HepG2 (cell line): ENCODE results near the gene RPS6KC1. TPM values are rescaled to one million over a fixed set of nuclear protein-coding genes. Genes with fewer than 3 reads are reported as not detected.

Experiments
- EZH2 ChIP-seq: conservative IDR thresholded peaks from 2 replicates; pipeline ENCODE4 v1.6.1; 2012; ENCODE audit warnings: mild to moderate bottlenecking, low read depth, low read length, moderate library complexity
- GATA4 ChIP-seq: sonication (generic); IDR thresholded peaks from 2 replicates; pipeline ENCODE4 v1.6.1; 2016; ENCODE audit warnings: antibody characterized with exemption, low read depth, borderline replicate concordance
- IKZF4 ChIP-seq: sonication (generic); formaldehyde crosslinking; IDR thresholded peaks from 2 replicates; pipeline ENCODE4 v1.5.1; 2020; ENCODE audit warnings: borderline replicate concordance, mild to moderate bottlenecking, low read depth, missing genetic modification reagents; ENCODE audit errors: not compliant biosample characterization
- KDM6A ChIP-seq: IDR thresholded peaks from 2 replicates; pipeline ENCODE4 v1.6.1; 2016; ENCODE audit warnings: low read depth
- MYC ChIP-seq: sonication (generic); formaldehyde crosslinking; IDR thresholded peaks from 2 replicates; pipeline ENCODE4 v1.9.0; 2021; ENCODE audit warnings: missing genetic modification reagents, borderline replicate concordance
- NFE2L2 ChIP-seq: fragments of 150-350 bp; IDR thresholded peaks from 2 replicates; pipeline ENCODE4 v1.6.1; 2014; ENCODE audit warnings: low read length
- NFIB ChIP-seq: sonication (generic); formaldehyde crosslinking; IDR thresholded peaks from 2 replicates; pipeline ENCODE4 v1.9.0; 2021; ENCODE audit warnings: missing genetic modification reagents, mild to moderate bottlenecking, borderline replicate concordance
- PITX1 ChIP-seq: sonication (generic); formaldehyde crosslinking; IDR thresholded peaks from 2 replicates; pipeline ENCODE4 v1.5.1; 2020; ENCODE audit warnings: mild to moderate bottlenecking, missing genetic modification reagents
- SNAPC2 ChIP-seq: sonication (generic); formaldehyde crosslinking; IDR thresholded peaks from 2 replicates; pipeline ENCODE4 v1.8.1; 2022; ENCODE audit warnings: mild to moderate bottlenecking, missing genetic modification reagents
- SPEN ChIP-seq: sonication (generic); formaldehyde crosslinking; IDR thresholded peaks from 2 replicates; pipeline ENCODE4 v1.5.1; 2020; ENCODE audit warnings: low read depth, mild to moderate bottlenecking, missing genetic modification reagents
- SRSF1 ChIP-seq: fragments of 200-400 bp; formaldehyde crosslinking; optimal IDR thresholded peaks from 2 replicates; pipeline ENCODE3; 2017; ENCODE audit warnings: mild to moderate bottlenecking, low read depth, low read length, moderate library complexity
- ZBTB1 ChIP-seq: sonication (generic); formaldehyde crosslinking; IDR thresholded peaks from 2 replicates; pipeline ENCODE4 v1.4.0; 2020; ENCODE audit warnings: missing genetic modification reagents, borderline replicate concordance
- ZNF234 ChIP-seq: sonication (generic); formaldehyde crosslinking; conservative IDR thresholded peaks from 2 replicates; pipeline ENCODE4 v1.5.1; 2020; ENCODE audit warnings: mild to moderate bottlenecking, missing genetic modification reagents
- ZNF562 ChIP-seq: sonication (generic); formaldehyde crosslinking; IDR thresholded peaks from 2 replicates; pipeline ENCODE4 v1.8.0; 2022; ENCODE audit warnings: missing genetic modification reagents, borderline replicate concordance
- ZNF569 ChIP-seq: sonication (generic); formaldehyde crosslinking; IDR thresholded peaks from 2 replicates; pipeline ENCODE4 v1.5.0; 2020; ENCODE audit warnings: mild to moderate bottlenecking, missing genetic modification reagents, moderate library complexity, borderline replicate concordance
- ZNF841 ChIP-seq: sonication (generic); formaldehyde crosslinking; IDR thresholded peaks from 2 replicates; pipeline ENCODE4 v1.8.1; 2023; ENCODE audit warnings: missing genetic modification reagents, borderline replicate concordance
- polyA plus RNA-seq, 8 experiments: library from polyadenylated mRNA; depleted of rRNA in 3 of 8; stranded (reverse) in 7 of 8; unstranded in 1 of 8; fragments of >200 nt; fragmentation: Illumina TruSeq in 4 of 8; extraction: Trizol in 4 of 8; gene quantifications; 2 replicates each; pipeline versions ENCODE4 v1.2.1 to v1.2.3, GENCODE V29; 2011 to 2016; ENCODE audit warnings: low read depth in 4 of 8, missing spikeins in 1 of 8, mixed read lengths in 1 of 8; ENCODE audit not compliant: insufficient read depth in 1 of 8
- total RNA-seq, 5 experiments: library from RNA; depleted of rRNA; stranded (reverse); fragments of >200 nt; fragmentation: Illumina TruSeq; extraction: Trizol; gene quantifications; 2 replicates each; pipeline ENCODE4 v1.2.3, GENCODE V29; 2016; ENCODE audit warnings: low read depth in 1 of 5
- TF ChIP-seq, protein P1 (sequence below): sonication (generic); formaldehyde crosslinking; conservative IDR thresholded peaks from 2 replicates; pipeline ENCODE4 v1.4.0; 2020; ENCODE audit warnings: mild to moderate bottlenecking, missing genetic modification reagents, moderate library complexity
- TF ChIP-seq, protein P2 (sequence below): sonication (generic); formaldehyde crosslinking; IDR thresholded peaks from 2 replicates; pipeline ENCODE4 v1.4.0; 2020; ENCODE audit warnings: missing genetic modification reagents
- TF ChIP-seq, protein P3 (sequence below): sonication (generic); formaldehyde crosslinking; IDR thresholded peaks from 2 replicates; pipeline ENCODE4 v1.4.0; 2020; ENCODE audit warnings: low read depth, missing genetic modification reagents
- TF ChIP-seq, protein P4 (sequence below): IDR thresholded peaks from 2 replicates; pipeline ENCODE4 v1.6.1; 2016; ENCODE audit warnings: mild to moderate bottlenecking

Gene RPS6KC1
- total and polyA plus RNA-seq, 2 of the 13 experiments (the other 11 are each of a cell fraction or from before 2014, with no cell fraction given) = 11.0 to 25.2 TPM

DNA sequence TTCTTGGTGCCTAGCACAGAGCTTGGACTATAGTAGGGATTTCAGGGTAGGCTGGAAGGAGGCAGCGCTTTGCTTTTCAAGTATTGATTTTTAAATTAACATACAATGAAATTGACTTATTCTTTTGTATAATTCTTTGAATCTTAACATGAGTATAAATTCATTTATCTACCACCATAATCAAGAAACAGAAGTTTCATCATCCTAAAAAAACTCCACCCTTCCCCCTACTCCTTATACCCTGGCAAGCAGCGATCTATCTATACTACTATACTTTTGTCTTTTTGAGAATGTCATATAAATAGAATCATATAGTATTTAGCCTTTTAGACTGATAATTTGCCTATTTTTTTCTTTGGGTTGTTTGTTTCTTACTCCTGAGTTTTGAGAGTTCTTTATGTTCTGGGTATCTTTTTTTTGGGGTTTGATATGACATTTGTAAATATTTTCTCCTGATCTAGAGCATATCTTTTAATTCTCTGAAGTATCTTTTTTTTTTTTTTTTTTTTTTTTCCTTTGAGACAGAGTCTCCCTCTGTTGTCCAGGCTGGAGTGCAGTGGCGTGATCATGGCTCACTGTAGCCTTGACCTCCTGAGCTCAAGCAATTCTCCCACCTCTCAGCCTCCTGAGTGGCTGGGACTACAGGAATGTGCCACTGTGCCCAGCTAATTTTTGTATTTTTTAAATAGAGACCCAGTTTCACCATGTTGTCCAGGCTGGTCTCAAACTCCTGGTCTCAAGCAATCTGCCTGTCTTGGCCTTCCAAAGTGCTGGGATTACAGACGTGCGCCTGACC is 6.4 kb downstream of the RPS6KC1 start (continued):
- TF ChIP-seq, protein P1, sequence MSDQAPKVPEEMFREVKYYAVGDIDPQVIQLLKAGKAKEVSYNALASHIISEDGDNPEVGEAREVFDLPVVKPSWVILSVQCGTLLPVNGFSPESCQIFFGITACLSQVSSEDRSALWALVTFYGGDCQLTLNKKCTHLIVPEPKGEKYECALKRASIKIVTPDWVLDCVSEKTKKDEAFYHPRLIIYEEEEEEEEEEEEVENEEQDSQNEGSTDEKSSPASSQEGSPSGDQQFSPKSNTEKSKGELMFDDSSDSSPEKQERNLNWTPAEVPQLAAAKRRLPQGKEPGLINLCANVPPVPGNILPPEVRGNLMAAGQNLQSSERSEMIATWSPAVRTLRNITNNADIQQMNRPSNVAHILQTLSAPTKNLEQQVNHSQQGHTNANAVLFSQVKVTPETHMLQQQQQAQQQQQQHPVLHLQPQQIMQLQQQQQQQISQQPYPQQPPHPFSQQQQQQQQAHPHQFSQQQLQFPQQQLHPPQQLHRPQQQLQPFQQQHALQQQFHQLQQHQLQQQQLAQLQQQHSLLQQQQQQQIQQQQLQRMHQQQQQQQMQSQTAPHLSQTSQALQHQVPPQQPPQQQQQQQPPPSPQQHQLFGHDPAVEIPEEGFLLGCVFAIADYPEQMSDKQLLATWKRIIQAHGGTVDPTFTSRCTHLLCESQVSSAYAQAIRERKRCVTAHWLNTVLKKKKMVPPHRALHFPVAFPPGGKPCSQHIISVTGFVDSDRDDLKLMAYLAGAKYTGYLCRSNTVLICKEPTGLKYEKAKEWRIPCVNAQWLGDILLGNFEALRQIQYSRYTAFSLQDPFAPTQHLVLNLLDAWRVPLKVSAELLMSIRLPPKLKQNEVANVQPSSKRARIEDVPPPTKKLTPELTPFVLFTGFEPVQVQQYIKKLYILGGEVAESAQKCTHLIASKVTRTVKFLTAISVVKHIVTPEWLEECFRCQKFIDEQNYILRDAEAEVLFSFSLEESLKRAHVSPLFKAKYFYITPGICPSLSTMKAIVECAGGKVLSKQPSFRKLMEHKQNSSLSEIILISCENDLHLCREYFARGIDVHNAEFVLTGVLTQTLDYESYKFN (CRISPR knock-in tag) = peak; percentile 45
- TF ChIP-seq NFIB (CRISPR knock-in tag) = no peak
- TF ChIP-seq GATA4 = no peak
- no peak for TF ChIP-seq SPEN (CRISPR knock-in tag)
- TF ChIP-seq, protein P2, sequence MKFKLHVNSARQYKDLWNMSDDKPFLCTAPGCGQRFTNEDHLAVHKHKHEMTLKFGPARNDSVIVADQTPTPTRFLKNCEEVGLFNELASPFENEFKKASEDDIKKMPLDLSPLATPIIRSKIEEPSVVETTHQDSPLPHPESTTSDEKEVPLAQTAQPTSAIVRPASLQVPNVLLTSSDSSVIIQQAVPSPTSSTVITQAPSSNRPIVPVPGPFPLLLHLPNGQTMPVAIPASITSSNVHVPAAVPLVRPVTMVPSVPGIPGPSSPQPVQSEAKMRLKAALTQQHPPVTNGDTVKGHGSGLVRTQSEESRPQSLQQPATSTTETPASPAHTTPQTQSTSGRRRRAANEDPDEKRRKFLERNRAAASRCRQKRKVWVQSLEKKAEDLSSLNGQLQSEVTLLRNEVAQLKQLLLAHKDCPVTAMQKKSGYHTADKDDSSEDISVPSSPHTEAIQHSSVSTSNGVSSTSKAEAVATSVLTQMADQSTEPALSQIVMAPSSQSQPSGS (CRISPR knock-in tag) = no peak
- TF ChIP-seq, protein P3, sequence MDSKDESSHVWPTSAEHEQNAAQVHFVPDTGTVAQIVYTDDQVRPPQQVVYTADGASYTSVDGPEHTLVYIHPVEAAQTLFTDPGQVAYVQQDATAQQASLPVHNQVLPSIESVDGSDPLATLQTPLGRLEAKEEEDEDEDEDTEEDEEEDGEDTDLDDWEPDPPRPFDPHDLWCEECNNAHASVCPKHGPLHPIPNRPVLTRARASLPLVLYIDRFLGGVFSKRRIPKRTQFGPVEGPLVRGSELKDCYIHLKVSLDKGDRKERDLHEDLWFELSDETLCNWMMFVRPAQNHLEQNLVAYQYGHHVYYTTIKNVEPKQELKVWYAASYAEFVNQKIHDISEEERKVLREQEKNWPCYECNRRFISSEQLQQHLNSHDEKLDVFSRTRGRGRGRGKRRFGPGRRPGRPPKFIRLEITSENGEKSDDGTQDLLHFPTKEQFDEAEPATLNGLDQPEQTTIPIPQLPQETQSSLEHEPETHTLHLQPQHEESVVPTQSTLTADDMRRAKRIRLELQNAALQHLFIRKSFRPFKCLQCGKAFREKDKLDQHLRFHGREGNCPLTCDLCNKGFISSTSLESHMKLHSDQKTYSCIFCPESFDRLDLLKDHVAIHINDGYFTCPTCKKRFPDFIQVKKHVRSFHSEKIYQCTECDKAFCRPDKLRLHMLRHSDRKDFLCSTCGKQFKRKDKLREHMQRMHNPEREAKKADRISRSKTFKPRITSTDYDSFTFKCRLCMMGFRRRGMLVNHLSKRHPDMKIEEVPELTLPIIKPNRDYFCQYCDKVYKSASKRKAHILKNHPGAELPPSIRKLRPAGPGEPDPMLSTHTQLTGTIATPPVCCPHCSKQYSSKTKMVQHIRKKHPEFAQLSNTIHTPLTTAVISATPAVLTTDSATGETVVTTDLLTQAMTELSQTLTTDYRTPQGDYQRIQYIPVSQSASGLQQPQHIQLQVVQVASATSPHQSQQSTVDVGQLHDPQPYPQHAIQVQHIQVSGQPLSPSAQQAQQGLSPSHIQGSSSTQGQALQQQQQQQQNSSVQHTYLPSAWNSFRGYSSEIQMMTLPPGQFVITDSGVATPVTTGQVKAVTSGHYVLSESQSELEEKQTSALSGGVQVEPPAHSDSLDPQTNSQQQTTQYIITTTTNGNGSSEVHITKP = no peak
- TF ChIP-seq NFE2L2 = no peak
- TF ChIP-seq, protein P4, sequence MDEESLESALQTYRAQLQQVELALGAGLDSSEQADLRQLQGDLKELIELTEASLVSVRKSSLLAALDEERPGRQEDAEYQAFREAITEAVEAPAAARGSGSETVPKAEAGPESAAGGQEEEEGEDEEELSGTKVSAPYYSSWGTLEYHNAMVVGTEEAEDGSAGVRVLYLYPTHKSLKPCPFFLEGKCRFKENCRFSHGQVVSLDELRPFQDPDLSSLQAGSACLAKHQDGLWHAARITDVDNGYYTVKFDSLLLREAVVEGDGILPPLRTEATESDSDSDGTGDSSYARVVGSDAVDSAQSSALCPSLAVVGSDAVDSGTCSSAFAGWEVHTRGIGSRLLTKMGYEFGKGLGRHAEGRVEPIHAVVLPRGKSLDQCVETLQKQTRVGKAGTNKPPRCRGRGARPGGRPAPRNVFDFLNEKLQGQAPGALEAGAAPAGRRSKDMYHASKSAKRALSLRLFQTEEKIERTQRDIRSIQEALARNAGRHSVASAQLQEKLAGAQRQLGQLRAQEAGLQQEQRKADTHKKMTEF (CRISPR knock-in tag) = no peak
- no peak for TF ChIP-seq ZNF234 (CRISPR knock-in tag)
- TF ChIP-seq ZNF569 (CRISPR knock-in tag) = no peak
- no peak for TF ChIP-seq EZH2
- TF ChIP-seq KDM6A = no peak
- TF ChIP-seq MYC (CRISPR knock-in tag) = no peak
- TF ChIP-seq ZNF841 (CRISPR knock-in tag) = no peak
- no peak for TF ChIP-seq SRSF1
- no peak for TF ChIP-seq PITX1 (CRISPR knock-in tag)
- no peak for TF ChIP-seq SNAPC2 (CRISPR knock-in tag)
- no peak for TF ChIP-seq ZBTB1 (CRISPR knock-in tag)
- TF ChIP-seq ZNF562 (CRISPR knock-in tag) = no peak
- TF ChIP-seq IKZF4 = no peak
